ENCODE data around the gene S100A5. TPM values are rescaled to one million over a fixed set of nuclear protein-coding genes. Genes with fewer than 3 reads are reported as not detected.

The S100A5 gene
- total and polyA plus RNA-seq, 4 donors: not detected

GRCh38 chr1:153510984-153511410 is 29.7 kb downstream of the S100A5 start:
- WGBS, 2 donors: 0 to 1% methylated on average over 7 of the region's 7 CpGs
- ATAC-seq (ENCODE audit: low FRiP score) (peak; percentile 74), DNase-seq (peak; percentile 89 to 93)
- Histone ChIP-seq H3K4me1 (ENCODE audit: control insufficient read depth in 1 of 2, insufficient read depth in 2 of 2, low read length in 2 of 2) (peaks cover 0 to 3% of the 10 kb centered on the region in 2 donors), H3K27ac (ENCODE audit: low read depth in 1 of 2, low read length in 2 of 2) (no peak overlapping the region), H3K4me3 (ENCODE audit: low read length in 2 of 2) (no peak overlapping the region), H3K27me3 (ENCODE audit: control insufficient read depth in 1 of 2, insufficient read depth in 2 of 2, low read length in 1 of 2) (no peaks in the 10 kb centered on the region), H3K9me3 (ENCODE audit: control insufficient read depth, low read length) (no peaks in the 10 kb centered on the region), H3K36me3 (ENCODE audit: control insufficient read depth in 1 of 2, insufficient read depth in 2 of 2, low read length in 1 of 2) (no peaks in the 10 kb centered on the region)
- intact Hi-C loops (cut with DNase I): loop anchor here (1.0 to 10.0 kb wide), 4 partner anchors 57 to 264 kb away; partner anchors contain the start of gene SLC27A3 (in 1 of the 2)

DNA sequence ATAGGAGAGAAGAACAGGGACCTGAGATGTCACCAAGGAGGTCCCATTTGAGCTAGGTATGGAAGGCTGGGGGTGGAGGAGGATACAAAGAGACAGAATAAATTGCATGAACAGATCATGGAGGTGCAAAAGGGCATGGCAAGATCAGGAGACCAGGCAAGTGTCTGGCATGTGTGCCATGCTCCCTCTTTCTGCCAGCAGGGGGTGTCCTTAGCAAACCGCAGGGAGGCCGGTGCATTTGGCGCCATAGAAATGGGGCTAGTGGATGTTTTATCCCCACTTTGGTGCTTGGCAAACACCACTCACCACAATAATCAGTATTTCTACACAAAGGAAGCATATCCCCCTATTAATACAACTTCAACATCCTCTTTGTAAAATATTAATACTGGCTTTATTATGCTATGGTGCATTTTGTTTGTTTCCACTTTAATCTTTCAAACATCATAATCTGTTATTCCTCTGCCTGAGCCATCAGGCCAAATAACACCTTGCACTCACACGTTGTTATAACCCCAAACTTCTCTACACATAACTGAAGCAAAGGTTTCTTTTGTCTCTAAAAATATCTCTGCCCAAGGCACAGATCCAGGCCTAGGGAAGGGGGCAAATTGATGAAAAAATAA is 30.9 kb downstream of the S100A5 start:
- intact Hi-C loops (cut with DNase I): loop anchor here (5.0 to 10.0 kb wide), 4 partner anchors 102 to 265 kb away; partner anchors contain the start of genes S100A1 (in 1 of the 2), S100A13 (in 1 of the 2), S100A16 (in 1 of the 2) and SLC27A3 (in 1 of the 2)
- no peak overlapping the region for H3K27ac ChIP-seq (ENCODE audit: low read depth in 1 of 2, low read length in 2 of 2)
- no peak overlapping the region for H3K4me3 ChIP-seq (ENCODE audit: low read length in 2 of 2)
- no peak for ATAC-seq (ENCODE audit: low FRiP score)
- DNase-seq: no peak
- H3K27me3 ChIP-seq (ENCODE audit: control insufficient read depth in 1 of 2, insufficient read depth in 2 of 2, low read length in 1 of 2): no peaks in the 10 kb centered on the region
- no peaks in the 10 kb centered on the region for H3K36me3 ChIP-seq (ENCODE audit: control insufficient read depth in 1 of 2, insufficient read depth in 2 of 2, low read length in 1 of 2)
- 63 to 66% methylated on average over 4 of the region's 4 CpGs for WGBS, 2 donors
- peaks cover 0 to 7% of the 10 kb centered on the region in 2 donors for H3K4me1 ChIP-seq (ENCODE audit: control insufficient read depth in 1 of 2, insufficient read depth in 2 of 2, low read length in 2 of 2)
- H3K9me3 ChIP-seq (ENCODE audit: control insufficient read depth, low read length): no peaks in the 10 kb centered on the region

- H3K4me1 ChIP-seq (ENCODE audit: control insufficient read depth in 1 of 2, insufficient read depth in 2 of 2, low read length in 2 of 2): peaks cover 0 to 7% of the 10 kb centered on the region in 2 donors
- no peaks in the 10 kb centered on the region for H3K9me3 ChIP-seq (ENCODE audit: control insufficient read depth, low read length)
- intact Hi-C loops (cut with DNase I): loop anchor here (5.0 kb wide), 2 partner anchors 103 to 118 kb away; partner anchors contain the start of genes S100A1 (in 1 of the 2), S100A13 (in 1 of the 2) and S100A16 (in 1 of the 2)
- no peak for DNase-seq
- no peak overlapping the region for H3K27ac ChIP-seq (ENCODE audit: low read depth in 1 of 2, low read length in 2 of 2)
- no peaks in the 10 kb centered on the region for H3K27me3 ChIP-seq (ENCODE audit: control insufficient read depth in 1 of 2, insufficient read depth in 2 of 2, low read length in 1 of 2)
- 94 to 96% methylated on average over 3 of the region's 3 CpGs for WGBS, 2 donors
- ATAC-seq (ENCODE audit: low FRiP score): no peak
- H3K4me3 ChIP-seq (ENCODE audit: low read length in 2 of 2): no peak overlapping the region
- no peaks in the 10 kb centered on the region for H3K36me3 ChIP-seq (ENCODE audit: control insufficient read depth in 1 of 2, insufficient read depth in 2 of 2, low read length in 1 of 2)
Observed at GRCh38 chr1:153509036-153509435, 31.7 kb downstream of the S100A5 start.

- Histone ChIP-seq H3K27ac (ENCODE audit: low read depth in 1 of 2, low read length in 2 of 2) (peak overlapping the region; percentile 1 to 6), H3K4me3 (ENCODE audit: low read length in 2 of 2) (no peak overlapping the region), H3K36me3 (ENCODE audit: control insufficient read depth in 1 of 2, insufficient read depth in 2 of 2, low read length in 1 of 2) (no peaks in the 10 kb centered on the region), H3K9me3 (ENCODE audit: control insufficient read depth, low read length) (no peaks in the 10 kb centered on the region), H3K27me3 (ENCODE audit: control insufficient read depth in 1 of 2, insufficient read depth in 2 of 2, low read length in 1 of 2) (no peaks in the 10 kb centered on the region), H3K4me1 (ENCODE audit: control insufficient read depth in 1 of 2, insufficient read depth in 2 of 2, low read length in 2 of 2) (peaks cover 0 to 7% of the 10 kb centered on the region in 2 donors)
- ATAC-seq (ENCODE audit: low FRiP score): no peak
- 78 to 81% methylated on average over 11 of the region's 11 CpGs for WGBS, 2 donors
- DNase-seq: no peak
- intact Hi-C loops (cut with DNase I): loop anchor here (5.0 kb wide), 2 partner anchors 104 to 119 kb away; partner anchors contain the start of genes S100A1 (in 1 of the 2), S100A13 (in 1 of the 2) and S100A16 (in 1 of the 2)
Observed at GRCh38 chr1:153507926-153508583, 32.7 kb downstream of the S100A5 start.

DNA sequence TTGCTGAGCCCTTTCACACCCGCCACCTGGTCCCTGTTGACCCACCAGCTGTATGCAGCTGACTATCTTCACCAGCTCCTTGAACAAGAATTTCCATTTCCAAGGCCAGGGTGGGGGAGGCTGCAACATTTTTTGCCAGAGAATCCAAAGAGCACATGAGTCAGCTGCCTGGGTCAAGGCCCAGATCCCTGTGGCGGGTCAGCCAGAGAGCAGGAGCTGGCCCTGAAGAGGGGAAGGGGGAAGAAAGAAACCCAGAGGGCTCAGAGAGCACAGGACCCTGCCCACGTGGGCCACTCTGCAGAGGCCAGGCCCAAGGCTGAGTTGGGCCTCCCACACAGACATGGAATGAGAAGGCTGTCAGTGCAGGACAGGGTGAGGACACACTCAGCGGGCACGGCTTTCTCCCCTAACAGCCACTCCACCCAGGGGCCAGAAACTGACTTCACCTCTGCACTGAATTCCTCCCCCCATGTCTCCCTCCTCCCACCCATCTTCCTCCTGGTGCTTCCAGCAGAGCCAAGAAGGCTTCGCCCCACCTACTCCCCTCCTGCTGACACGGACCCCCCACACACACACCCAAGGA is 33.8 kb downstream of the S100A5 start:
- H3K27ac ChIP-seq (ENCODE audit: low read depth in 1 of 2, low read length in 2 of 2): peak overlapping the region; percentile 8 to 14
- H3K9me3 ChIP-seq (ENCODE audit: control insufficient read depth, low read length): no peaks in the 10 kb centered on the region
- DNase-seq: peak; percentile 91 to 94
- H3K4me1 ChIP-seq (ENCODE audit: control insufficient read depth in 1 of 2, insufficient read depth in 2 of 2, low read length in 2 of 2): peaks cover 0 to 7% of the 10 kb centered on the region in 2 donors
- H3K27me3 ChIP-seq (ENCODE audit: control insufficient read depth in 1 of 2, insufficient read depth in 2 of 2, low read length in 1 of 2): no peaks in the 10 kb centered on the region
- intact Hi-C loops (cut with DNase I): loop anchor here (5.0 kb wide), 2 partner anchors 105 to 120 kb away; partner anchors contain the start of genes S100A1 (in 1 of the 2), S100A13 (in 1 of the 2) and S100A16 (in 1 of the 2)
- WGBS, 2 donors: 4 to 6% methylated on average over 7 of the region's 7 CpGs
- peak; percentile 91 for ATAC-seq (ENCODE audit: low FRiP score)
- no peak overlapping the region for H3K4me3 ChIP-seq (ENCODE audit: low read length in 2 of 2)
- no peaks in the 10 kb centered on the region for H3K36me3 ChIP-seq (ENCODE audit: control insufficient read depth in 1 of 2, insufficient read depth in 2 of 2, low read length in 1 of 2)

GRCh38 chr1:153506386-153506785 is 34.3 kb downstream of the S100A5 start:
- H3K36me3 ChIP-seq (ENCODE audit: control insufficient read depth in 1 of 2, insufficient read depth in 2 of 2, low read length in 1 of 2): no peaks in the 10 kb centered on the region
- WGBS, 2 donors: 34 to 37% methylated on average over 5 of the region's 5 CpGs
- intact Hi-C loops (cut with DNase I): loop anchor here (5.0 kb wide), 2 partner anchors 106 to 121 kb away; partner anchors contain the start of genes S100A1 (in 1 of the 2), S100A13 (in 1 of the 2) and S100A16 (in 1 of the 2)
- H3K9me3 ChIP-seq (ENCODE audit: control insufficient read depth, low read length): no peaks in the 10 kb centered on the region
- ATAC-seq (ENCODE audit: low FRiP score): peak; percentile 4
- no peak overlapping the region for H3K4me3 ChIP-seq (ENCODE audit: low read length in 2 of 2)
- H3K27me3 ChIP-seq (ENCODE audit: control insufficient read depth in 1 of 2, insufficient read depth in 2 of 2, low read length in 1 of 2): no peaks in the 10 kb centered on the region
- no peak for DNase-seq
- H3K27ac ChIP-seq (ENCODE audit: low read depth in 1 of 2, low read length in 2 of 2): peak overlapping the region; percentile 8 to 49
- peaks cover 0 to 7% of the 10 kb centered on the region in 2 donors for H3K4me1 ChIP-seq (ENCODE audit: control insufficient read depth in 1 of 2, insufficient read depth in 2 of 2, low read length in 2 of 2)

DNA sequence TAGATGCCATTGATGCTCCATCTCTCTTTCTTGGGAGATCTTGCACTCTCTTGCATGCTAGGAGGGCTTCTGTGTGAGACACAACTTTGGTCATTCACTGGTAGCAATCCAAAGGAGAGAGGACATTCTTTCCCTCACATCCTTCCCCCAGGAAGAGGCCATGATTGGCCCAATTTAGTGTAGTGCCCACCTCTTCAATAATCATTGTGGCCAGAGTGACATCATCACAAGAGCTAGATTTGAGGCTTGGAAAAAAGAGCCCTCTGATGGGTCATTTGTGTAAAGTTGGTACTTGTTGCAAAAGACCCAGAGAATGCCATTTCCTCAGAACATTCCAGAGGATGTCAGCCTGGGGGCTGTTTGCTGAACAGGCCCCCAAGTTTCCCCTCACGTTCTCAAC is 35.2 kb downstream of the S100A5 start:
- Histone ChIP-seq H3K4me3 (ENCODE audit: low read length in 2 of 2) (no peak overlapping the region), H3K36me3 (ENCODE audit: control insufficient read depth in 1 of 2, insufficient read depth in 2 of 2, low read length in 1 of 2) (no peaks in the 10 kb centered on the region), H3K4me1 (ENCODE audit: control insufficient read depth in 1 of 2, insufficient read depth in 2 of 2, low read length in 2 of 2) (peaks cover 0 to 7% of the 10 kb centered on the region in 2 donors), H3K27ac (ENCODE audit: low read depth in 1 of 2, low read length in 2 of 2) (no peak overlapping the region), H3K27me3 (ENCODE audit: control insufficient read depth in 1 of 2, insufficient read depth in 2 of 2, low read length in 1 of 2) (no peaks in the 10 kb centered on the region), H3K9me3 (ENCODE audit: control insufficient read depth, low read length) (no peaks in the 10 kb centered on the region)
- ATAC-seq (ENCODE audit: low FRiP score): no peak
- DNase-seq: no peak
- 78 to 82% methylated on average over 1 of the region's 1 CpG for WGBS, 2 donors
- intact Hi-C loops (cut with DNase I): loop anchor here (5.0 kb wide), 2 partner anchors 107 to 122 kb away; partner anchors contain the start of genes S100A1 (in 1 of the 2), S100A13 (in 1 of the 2) and S100A16 (in 1 of the 2)

DNA sequence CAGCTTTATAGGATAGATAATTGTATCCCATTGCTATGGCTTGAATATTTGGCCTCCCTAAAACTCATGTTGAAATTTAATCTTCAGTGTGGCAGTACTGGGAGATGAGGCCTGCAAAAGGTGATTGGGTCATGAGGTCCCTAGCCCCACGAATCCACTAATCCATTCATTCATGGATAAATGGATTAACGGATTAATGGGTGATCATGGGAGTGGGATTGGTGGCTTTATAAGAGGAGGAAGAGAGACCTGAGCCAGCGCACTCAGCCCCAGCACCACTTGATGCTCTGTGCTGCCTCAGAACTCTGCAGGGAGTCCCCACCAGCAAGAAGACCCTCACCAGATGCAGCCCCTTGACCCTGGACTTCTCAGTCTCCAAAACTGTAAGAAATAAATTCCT is 37.0 kb downstream of the S100A5 start:
- Histone ChIP-seq H3K9me3 (ENCODE audit: control insufficient read depth, low read length) (no peaks in the 10 kb centered on the region), H3K4me1 (ENCODE audit: control insufficient read depth in 1 of 2, insufficient read depth in 2 of 2, low read length in 2 of 2) (peaks cover 0 to 7% of the 10 kb centered on the region in 2 donors), H3K27me3 (ENCODE audit: control insufficient read depth in 1 of 2, insufficient read depth in 2 of 2, low read length in 1 of 2) (no peaks in the 10 kb centered on the region), H3K36me3 (ENCODE audit: control insufficient read depth in 1 of 2, insufficient read depth in 2 of 2, low read length in 1 of 2) (no peaks in the 10 kb centered on the region), H3K27ac (ENCODE audit: low read depth in 1 of 2, low read length in 2 of 2) (no peak overlapping the region), H3K4me3 (ENCODE audit: low read length in 2 of 2) (no peak overlapping the region)
- intact Hi-C loops (cut with DNase I): no loop called here
- DNase-seq: no peak
- 93 to 97% methylated on average over 3 of the region's 3 CpGs for WGBS, 2 donors
- ATAC-seq (ENCODE audit: low FRiP score): no peak
